ENCODE data around the gene ST3GAL4. TPM values are rescaled to one million over a fixed set of nuclear protein-coding genes. Genes with fewer than 3 reads are reported as not detected.

Gene ST3GAL4
- total RNA-seq, 1 donor from 2014 or later, result 14.7 TPM

DNA sequence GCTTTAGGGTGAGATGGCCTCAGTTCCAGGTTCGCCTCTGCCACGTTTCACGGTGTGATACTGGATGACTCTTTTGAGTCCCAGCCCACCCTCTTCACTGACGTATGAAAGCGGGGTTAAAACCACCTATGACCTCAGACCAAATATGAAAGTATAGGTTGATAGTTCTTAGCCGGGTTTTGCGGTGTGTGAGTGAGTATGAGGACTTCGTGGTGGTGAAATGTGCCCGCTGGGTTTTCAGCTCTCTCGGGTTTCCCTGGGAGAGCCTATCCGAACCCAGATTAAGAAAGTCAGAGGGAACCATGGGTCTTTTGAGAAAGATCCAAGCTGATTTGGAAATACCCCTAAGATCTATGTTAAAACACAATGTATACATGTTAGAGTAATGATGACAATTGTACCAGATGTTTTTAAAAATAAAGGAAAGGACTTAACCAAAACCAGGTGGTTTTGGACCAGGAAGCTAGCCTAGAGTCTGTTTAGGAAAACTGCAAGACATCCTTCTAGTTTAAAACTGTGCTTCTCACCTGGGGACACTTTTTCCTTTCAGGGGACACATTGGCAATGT is 25.8 kb upstream of the ST3GAL4 start:
- no peak for DNase-seq (ENCODE audit: low read depth in 2 of 2)

DNA sequence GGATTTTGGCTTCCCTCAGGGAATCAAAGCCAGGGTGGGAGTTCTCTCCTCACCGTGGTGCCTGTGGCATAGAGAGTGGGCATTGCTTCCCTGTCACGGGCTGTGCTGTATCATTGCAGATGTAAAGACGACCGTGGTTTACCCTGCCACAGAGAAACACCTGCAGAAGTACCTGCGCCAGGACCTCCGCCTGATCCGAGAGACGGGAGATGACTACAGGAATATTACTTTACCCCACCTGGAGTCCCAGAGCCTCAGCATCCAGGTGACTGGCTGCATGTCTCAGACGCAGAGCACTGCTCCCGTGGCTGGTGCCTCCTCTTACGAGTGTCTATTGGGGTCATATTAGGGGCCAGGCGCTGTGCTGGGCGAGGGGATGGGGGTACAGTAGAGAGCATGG is 24.2 kb upstream of the ST3GAL4 start:
- no peak for DNase-seq (ENCODE audit: low read depth in 2 of 2)

DNA sequence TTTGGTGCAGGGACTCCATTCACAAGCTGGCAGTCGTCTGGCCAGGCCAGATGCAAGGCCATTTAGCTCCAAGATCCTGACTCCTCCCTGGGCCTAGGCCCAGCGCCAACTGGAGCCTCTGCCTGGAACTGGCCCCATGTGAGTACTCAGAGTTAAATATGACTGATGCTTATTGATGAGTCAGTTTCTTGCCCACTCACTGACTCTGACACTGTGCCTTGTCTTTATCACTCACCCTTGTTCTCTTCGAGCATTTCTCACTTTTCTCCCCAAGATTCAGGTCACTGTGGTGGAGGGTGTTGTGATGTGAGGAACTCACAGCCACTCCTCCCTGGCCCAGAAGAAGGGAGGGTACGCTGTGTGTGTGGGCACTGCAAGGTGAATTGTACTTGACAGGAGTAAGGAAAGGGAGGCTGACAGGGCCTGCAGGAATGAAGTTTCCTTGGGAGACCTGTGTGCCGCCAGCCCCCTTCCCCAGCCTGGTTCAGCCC is 23.2 kb upstream of the ST3GAL4 start:
- DNase-seq (ENCODE audit: low read depth in 2 of 2), result peak in 1 of 2 donors; percentile 81

DNA sequence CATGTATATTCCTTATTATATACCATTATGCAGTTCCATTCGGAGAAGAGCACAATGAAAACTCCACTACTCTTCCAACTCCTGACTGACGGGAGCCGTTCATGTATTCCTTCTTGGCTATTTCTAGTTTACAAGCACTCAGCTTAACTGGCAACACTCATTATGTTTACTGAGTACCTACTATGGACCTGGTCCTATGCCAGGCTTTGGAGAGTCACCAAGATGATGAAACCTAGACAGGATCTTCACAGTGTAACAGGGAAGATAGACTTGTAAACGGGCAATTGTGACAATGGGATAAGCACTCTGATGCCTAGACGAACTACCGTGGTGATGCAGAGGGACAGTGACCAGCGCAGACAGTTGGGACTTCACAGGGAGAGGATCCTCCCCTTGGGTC is 22.3 kb upstream of the ST3GAL4 start:
- no peak for DNase-seq (ENCODE audit: low read depth in 2 of 2)

DNA sequence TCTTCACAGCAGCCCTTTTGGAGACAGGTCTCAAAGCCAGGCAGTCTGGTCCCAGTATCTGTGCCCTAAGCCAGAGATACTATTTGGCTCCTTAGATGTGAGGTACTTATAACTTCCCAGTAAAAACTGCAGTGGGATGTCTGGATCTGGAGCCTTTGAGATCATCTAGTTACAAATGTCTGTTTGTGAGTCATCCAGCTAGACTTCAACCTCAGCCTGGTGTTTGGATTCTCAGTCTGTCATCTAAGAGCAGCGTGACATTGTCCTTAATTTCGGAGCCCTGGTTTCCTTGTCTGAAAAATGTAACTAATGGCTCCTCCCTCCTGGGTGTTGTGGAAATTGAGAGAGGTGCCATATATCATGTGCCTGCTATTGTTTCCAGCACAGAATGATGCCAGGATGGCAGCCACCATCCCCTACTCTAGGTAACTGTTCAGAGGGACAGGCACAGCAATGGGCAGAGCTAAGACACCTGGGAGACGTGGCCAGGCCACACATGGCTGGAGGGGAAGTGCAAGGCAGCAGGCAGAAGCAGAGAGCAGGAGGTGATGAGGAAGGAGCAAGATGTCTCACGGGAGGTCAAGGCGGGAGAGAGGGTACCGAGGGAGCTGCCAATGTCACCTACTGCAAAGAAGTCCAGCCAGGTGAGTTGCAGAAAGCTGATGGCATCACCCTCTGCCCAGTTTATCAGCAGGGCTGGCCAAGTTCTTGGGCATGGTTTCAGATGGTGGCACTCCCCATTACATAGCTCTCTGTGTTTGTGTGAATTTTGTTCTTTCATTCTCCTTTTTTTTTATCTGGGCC is 20.6 kb upstream of the ST3GAL4 start:
- peak in 1 of 2 donors; percentile 67 for DNase-seq (ENCODE audit: low read depth in 2 of 2)

DNA sequence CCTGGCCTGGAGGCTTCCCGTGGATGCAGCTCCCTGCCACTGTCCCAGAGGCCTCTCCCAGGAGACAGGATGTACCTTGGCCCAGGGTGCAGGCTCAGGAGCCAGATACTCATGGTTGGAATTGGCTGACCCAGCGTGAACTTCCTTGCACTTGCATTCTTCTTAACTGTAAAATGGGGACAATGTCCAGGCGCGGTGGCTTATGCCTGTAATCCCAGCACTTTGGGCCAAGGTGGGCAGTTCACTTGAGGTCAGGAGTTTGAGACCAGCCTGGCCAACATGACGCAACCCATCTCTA is 20.1 kb upstream of the ST3GAL4 start:
- DNase-seq (ENCODE audit: low read depth in 2 of 2), result no peak

GRCh38 chr11:126336138-126336541 is 19.3 kb upstream of the ST3GAL4 start:
- DNase-seq (ENCODE audit: low read depth in 2 of 2), result peak; percentile 56 to 78

- DNase-seq (ENCODE audit: low read depth in 2 of 2), result peak; percentile 74 to 85
Measured at GRCh38 chr11:126336671-126337101, 18.8 kb upstream of the ST3GAL4 start.

DNA sequence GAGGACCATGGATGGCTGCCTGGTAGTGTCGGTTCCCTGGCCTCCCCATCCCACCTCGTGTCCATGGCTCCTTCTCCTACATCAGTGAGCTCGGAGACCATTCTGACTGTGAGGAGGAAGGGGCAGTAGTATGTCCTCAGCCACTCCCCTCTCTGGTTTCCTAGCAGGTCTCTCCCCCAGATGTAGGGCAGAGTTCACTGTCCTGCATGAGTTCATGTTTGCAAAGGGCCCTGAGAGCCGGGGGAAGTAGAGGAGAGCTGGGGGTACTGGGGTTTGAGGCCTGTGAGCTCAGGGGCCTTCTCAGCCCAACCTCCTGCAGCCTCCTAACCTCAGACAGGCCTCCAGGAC is 18.4 kb upstream of the ST3GAL4 start:
- DNase-seq (ENCODE audit: low read depth in 2 of 2), result no peak

- no peak for DNase-seq (ENCODE audit: low read depth in 2 of 2)
Measured at GRCh38 chr11:126337474-126338241, 17.8 kb upstream of the ST3GAL4 start.

DNA sequence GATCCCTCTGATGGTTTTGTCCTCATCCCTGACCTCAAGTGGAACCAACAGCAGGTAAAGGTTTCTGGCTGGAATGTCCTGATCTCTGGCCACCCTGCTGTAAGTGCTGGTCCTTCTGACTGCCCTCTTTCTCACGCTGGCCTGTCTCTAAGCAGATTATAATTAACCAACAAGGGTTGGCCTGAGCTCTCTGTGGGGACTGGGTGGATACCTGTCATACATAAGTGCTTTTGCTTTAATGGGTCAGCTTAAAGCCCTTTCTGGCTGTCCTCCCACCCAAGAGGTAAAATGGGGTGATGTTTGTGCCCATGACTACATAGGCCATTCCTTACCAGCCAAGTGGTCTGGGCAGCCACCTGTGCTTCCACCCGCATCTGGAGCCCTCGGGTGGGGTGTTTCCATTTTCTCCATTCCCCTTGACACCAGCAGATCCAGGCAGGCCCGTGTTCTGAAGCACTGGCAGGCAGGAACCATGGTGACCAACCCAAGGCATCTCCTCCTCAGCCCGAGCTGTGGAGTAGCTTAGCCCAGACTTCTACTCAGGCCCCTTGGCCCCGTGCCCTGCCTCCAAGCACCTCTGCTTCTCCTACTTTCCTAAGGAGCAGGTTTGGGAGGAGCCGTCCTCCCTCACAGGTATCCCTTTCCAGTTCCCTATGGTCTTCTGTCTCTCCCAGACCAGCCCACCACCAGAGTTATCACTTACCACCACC is 17.0 kb upstream of the ST3GAL4 start:
- DNase-seq (ENCODE audit: low read depth in 2 of 2), result no peak

DNA sequence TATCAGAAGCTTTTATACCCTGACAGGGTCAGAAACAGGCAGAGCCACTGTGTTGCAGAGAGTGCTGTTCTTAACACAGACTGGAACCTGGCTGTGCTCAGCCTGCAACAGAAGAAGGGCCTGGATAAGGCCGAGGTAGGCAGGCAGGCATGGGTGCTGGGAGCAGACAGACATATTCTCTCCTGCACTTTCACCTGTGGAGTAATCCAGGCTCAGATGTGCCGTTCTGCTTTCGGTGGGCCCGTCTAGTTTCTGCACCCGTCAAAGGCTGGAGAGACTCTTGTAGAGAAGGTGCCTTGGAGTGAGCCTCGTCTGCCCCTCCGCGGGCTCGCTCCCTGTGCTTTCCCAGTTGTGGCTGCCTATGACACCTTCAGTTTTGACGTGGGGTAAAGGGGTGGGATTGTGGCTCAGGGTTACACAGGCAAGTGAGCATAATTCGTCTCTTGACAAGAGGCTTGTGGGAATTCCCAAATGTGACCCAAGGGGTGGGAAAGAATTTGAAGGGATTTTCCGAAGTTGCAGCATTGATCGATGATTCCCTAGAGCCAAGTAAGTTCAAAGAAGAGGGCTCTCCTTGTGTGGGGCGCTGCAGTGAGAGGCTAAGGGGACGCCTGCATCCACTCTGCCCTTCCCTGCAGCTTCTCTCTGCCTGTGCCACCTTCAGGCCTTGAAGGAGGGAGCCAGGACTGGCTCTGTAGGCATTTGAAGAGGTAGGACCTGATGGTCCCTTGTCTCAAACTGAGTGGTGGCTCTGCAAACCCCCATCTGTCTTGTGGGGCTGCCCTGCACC is 16.2 kb upstream of the ST3GAL4 start:
- DNase-seq (ENCODE audit: low read depth in 2 of 2), result no peak

DNA sequence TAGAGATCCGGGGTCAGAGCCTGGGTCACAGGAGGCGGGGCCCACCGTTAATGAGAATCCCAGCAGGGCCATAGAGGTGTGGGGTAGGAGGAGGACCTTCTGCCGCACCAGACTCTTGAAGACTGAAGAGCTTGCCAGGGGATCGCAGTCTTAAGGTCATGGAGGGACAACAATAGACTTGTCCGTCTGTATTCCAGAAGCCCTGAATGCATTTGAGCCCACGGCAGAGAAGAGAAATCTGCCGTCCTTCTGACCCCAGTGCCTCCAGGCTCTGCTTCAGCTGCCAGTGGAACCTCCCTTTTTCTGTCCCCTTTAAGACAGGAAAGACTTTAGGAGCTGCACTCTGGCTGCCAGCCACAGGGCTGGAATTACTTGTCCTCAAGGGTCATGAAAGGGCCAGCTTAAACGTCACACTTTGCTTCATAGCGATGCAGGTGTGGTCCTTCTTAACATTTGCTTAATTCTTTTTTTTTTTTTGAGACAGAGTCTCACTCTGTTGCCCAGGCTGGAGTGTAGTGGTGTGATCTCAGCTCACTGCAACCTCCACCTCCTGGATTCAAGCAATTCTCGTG is 15.5 kb upstream of the ST3GAL4 start:
- DNase-seq (ENCODE audit: low read depth in 2 of 2), result peak in 1 of 2 donors; percentile 69

DNA sequence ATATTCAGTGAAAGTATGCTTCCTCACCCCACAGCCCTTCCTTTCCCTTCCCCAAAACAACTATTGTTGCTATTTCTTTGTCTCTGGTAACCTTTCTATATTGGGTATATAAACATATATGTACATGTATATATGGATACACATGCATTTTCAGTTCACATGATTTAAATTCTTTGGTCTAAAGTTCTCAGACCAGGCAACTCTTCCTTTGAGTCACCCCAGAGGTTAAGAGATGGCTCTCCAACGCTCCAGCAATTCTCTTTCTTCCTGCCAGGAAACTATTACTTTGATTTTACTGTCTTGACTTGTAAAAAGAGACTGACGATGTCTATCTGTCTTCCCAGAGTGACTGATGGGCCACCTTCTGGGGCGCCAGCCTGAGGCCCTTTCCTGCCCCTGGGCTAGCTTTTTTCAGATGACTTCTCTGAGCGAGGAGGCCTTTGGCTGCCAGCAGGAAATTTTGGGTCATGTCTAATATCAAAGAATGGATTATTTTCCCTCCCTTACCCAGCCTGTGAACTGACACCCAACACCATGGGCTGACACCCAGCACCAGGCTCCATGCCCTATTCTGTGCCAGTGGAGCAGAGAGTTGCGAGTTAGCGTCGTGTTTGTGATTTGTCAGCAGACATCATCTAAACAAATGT is 14.4 kb upstream of the ST3GAL4 start:
- peak in 1 of 2 donors; percentile 37 for DNase-seq (ENCODE audit: low read depth in 2 of 2)

- DNase-seq (ENCODE audit: low read depth in 2 of 2), result peak in 1 of 2 donors; percentile 65
Measured at GRCh38 chr11:126341760-126342161, 13.7 kb upstream of the ST3GAL4 start.

DNA sequence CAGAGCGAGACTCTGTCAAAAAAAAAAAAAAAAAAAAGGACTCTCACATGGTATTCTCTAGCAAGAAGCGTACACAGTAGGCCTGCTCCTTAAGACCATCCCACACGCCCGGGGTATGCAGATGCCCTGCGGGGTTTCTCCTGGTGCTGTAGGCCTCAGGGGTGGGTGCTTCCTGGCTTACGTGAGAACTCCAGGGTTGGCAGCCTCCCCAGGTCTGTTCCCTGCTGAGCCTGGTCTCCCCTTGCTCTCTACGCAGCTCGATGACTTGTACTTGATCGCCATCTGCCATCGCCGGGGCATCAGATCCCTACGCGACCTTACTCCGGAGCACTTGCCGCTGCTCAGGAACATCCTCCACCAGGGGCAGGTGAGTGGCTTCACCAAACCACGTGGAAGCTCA is 12.4 kb upstream of the ST3GAL4 start:
- DNase-seq (ENCODE audit: low read depth in 2 of 2), result no peak

GRCh38 chr11:126344141-126345080 is 11.1 kb upstream of the ST3GAL4 start:
- DNase-seq (ENCODE audit: low read depth in 2 of 2), result no peak

- DNase-seq (ENCODE audit: low read depth in 2 of 2), result no peak
Measured at GRCh38 chr11:126345283-126345682, 10.2 kb upstream of the ST3GAL4 start.
